HG03064 (cell line): Measurements from ENCODE around the gene CHRM4.

ENCODE experiments used
- ATAC-seq: cut with Tn5 transposase; IDR thresholded peaks from one replicate; pipeline ENCODE4 v1.9.1; 2021; ENCODE audit warnings: low read depth; ENCODE audit not compliant: unreplicated experiment

CHRM4 gene

GRCh38 chr11:46404476-46405017 is 13.0 kb upstream of the CHRM4 start:
- ATAC-seq, result no peak

GRCh38 chr11:46402957-46403902 is 11.7 kb upstream of the CHRM4 start:
- ATAC-seq, result no peak

GRCh38 chr11:46397526-46397925 is 6.0 kb upstream of the CHRM4 start:
- ATAC-seq, result no peak

- ATAC-seq, result no peak
These were observed 2.2 kb upstream of the CHRM4 start for GRCh38 chr11:46393759-46394158.

GRCh38 chr11:46393231-46393616 is 1.6 kb upstream of the CHRM4 start:
- no peak for ATAC-seq

- peak; percentile 70 for ATAC-seq
These were observed 1.1 kb upstream of the CHRM4 start for GRCh38 chr11:46392421-46393230.

- ATAC-seq, result no peak
These were observed 394 bp downstream of the CHRM4 start for GRCh38 chr11:46391186-46391577.

GRCh38 chr11:46390331-46391171 is 1.0 kb downstream of the CHRM4 start:
- ATAC-seq, result no peak

GRCh38 chr11:46389450-46390330 is 1.9 kb downstream of the CHRM4 start:
- no peak for ATAC-seq

- ATAC-seq, result no peak
These were observed 2.7 kb downstream of the CHRM4 start for GRCh38 chr11:46388619-46389449.

GRCh38 chr11:46387919-46388618 is 3.5 kb downstream of the CHRM4 start:
- ATAC-seq, result no peak

- ATAC-seq, result no peak
These were observed 4.1 kb downstream of the CHRM4 start for GRCh38 chr11:46387456-46387855.

GRCh38 chr11:46386674-46387073 is 4.9 kb downstream of the CHRM4 start:
- ATAC-seq, result no peak

- no peak for ATAC-seq
These were observed 5.5 kb downstream of the CHRM4 start for GRCh38 chr11:46386005-46386578.

GRCh38 chr11:46385169-46386004 is 6.2 kb downstream of the CHRM4 start:
- no peak for ATAC-seq

- ATAC-seq, result no peak
These were observed 7.4 kb downstream of the CHRM4 start for GRCh38 chr11:46383974-46384701.
